DND-41 (cell line): ENCODE data around the gene PLAC8L1.
"Not testable (repeated sequence)": the region's sequence is repeated elsewhere in the genome, so short reads cannot be mapped to it uniquely, and the experiment has no call there.

Experiments used
- ATAC-seq: fragments of 200-7000 bp; cut with Tn5 transposase; 3 replicates; pipeline ENCODE4 v1.9.1; 2021; ENCODE audit warnings: low read depth; ENCODE audit not compliant: insufficient read depth
- DNase-seq: peaks from one replicate; pipeline ENCODE4 v3.0.0-alpha.2; 2020
- H2AFZ ChIP-seq: 2 replicates; pipeline ENCODE4 v1.6.0; 2012; ENCODE audit warnings: low read depth, low read length
- H3K27ac ChIP-seq: 2 replicates; pipeline ENCODE4 v1.5.1; 2012; ENCODE audit warnings: low read length, inconsistent platforms
- H3K27me3 ChIP-seq: fragments of 200-600 bp; sonication (generic); 2 replicates; pipeline ENCODE4 v1.6.0; 2012; ENCODE audit warnings: low read length, mild to moderate bottlenecking, inconsistent platforms; ENCODE audit not compliant: insufficient read depth, poor library complexity
- H3K36me3 ChIP-seq: 2 replicates; pipeline ENCODE4 v1.5.1; 2012; ENCODE audit warnings: low read length, inconsistent platforms; ENCODE audit not compliant: insufficient read depth
- H3K4me1 ChIP-seq: 2 replicates; pipeline ENCODE4 v1.5.1; 2012; ENCODE audit warnings: mild to moderate bottlenecking, low read length; ENCODE audit not compliant: insufficient read depth
- H3K4me2 ChIP-seq: 2 replicates; pipeline ENCODE4 v1.6.0; 2012; ENCODE audit warnings: mild to moderate bottlenecking, moderate library complexity, low read length, inconsistent platforms; ENCODE audit not compliant: insufficient read depth
- H3K4me3 ChIP-seq, 2 experiments: fragments of 200-600 bp in 1 of 2; shearing (Covaris generic) in 1 of 2; 2 replicates each; pipeline ENCODE4 v1.5.1; 2012 to 2016; ENCODE audit warnings: inconsistent platforms in 2 of 2, low read length in 2 of 2, mild to moderate bottlenecking in 2 of 2, low read depth in 1 of 2, moderate library complexity in 1 of 2
- H3K79me2 ChIP-seq: 2 replicates; pipeline ENCODE4 v1.6.0; 2012; ENCODE audit warnings: low read length, inconsistent platforms; ENCODE audit not compliant: insufficient read depth
- H3K9ac ChIP-seq: 2 replicates; pipeline ENCODE4 v1.6.0; 2012; ENCODE audit warnings: low read depth, mild to moderate bottlenecking, inconsistent platforms, low read length, moderate library complexity
- H3K9me3 ChIP-seq: 2 replicates; pipeline ENCODE4 v1.5.1; 2012; ENCODE audit warnings: low read length, moderate library complexity, mild to moderate bottlenecking, inconsistent platforms; ENCODE audit not compliant: insufficient read depth, severe bottlenecking
- H4K20me1 ChIP-seq: 2 replicates; pipeline ENCODE4 v1.6.0; 2012; ENCODE audit warnings: low read length; ENCODE audit not compliant: insufficient read depth
- CTCF ChIP-seq: IDR thresholded peaks from 2 replicates; pipeline ENCODE4 v1.5.1; 2012; ENCODE audit warnings: borderline replicate concordance, low read length, moderate library complexity, mild to moderate bottlenecking; ENCODE audit not compliant: poor library complexity, severe bottlenecking; ENCODE audit errors: extremely low read depth
- EZH2 ChIP-seq: IDR thresholded peaks from 3 replicates; pipeline ENCODE4 v1.6.1; 2012; ENCODE audit warnings: borderline replicate concordance, low read depth, mild to moderate bottlenecking, moderate library complexity, low read length, inconsistent platforms; ENCODE audit not compliant: severe bottlenecking

PLAC8L1 gene

DNA sequence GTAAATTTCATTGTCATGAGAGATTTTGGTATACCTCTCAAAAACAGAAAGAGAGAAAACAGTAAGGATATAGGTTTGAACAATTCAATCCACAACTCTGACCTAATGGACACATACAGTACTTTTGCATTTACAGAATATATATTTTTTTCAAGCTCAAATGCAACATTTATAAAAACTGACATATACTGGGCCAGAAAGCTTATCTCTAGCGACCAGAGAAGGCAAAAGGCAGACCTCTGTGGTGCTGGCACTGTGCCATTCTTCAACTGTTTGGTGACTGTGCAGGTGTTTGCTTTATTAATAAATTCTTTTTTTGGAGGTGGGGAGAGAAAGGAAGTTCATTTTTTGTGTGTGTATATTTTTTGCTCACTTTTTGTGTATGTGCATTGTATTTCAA is 6.0 kb upstream of the PLAC8L1 start:
- ATAC-seq (no peak), DNase-seq (no peak)
- Histone ChIP-seq H4K20me1 (no peaks in the 10 kb centered on the region), H3K27me3 (no peaks in the 10 kb centered on the region), H3K36me3 (peaks cover 49% of the 10 kb centered on the region; the same call in 1 of the 2 replicates), H3K9me3 (no peaks in the 10 kb centered on the region), H3K4me1 (no peaks in the 10 kb centered on the region), H3K4me3 (no peak overlapping the region), H3K27ac (no peak overlapping the region), H3K9ac (no peak overlapping the region), H3K79me2 (no peaks in the 10 kb centered on the region), H2AFZ (no peak overlapping the region), H3K4me2 (no peak overlapping the region)
- TF ChIP-seq CTCF: no peak
- TF ChIP-seq EZH2: no peak

DNA sequence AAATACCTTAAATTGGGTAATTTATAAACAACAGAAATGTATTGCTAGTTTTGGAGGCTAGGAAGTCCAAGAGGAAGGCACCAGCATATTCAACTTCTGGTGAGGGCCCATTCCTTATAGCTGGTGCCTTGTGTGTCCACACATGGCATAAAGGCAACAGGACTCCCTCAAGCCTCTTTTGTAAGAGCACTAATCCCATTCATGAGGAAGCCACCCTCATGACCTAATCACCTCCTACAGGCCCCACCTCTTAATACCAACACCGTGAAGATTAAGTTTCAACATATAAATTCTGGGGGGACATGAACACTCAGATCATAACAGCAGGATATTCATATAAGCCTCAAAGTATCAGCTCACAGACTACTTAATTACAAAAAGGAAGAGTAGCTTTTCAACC is 4.0 kb upstream of the PLAC8L1 start:
- no peak for DNase-seq
- H3K27ac ChIP-seq: no peak overlapping the region

GRCh38 chr5:146108870-146109269 is 3.5 kb upstream of the PLAC8L1 start:
- ATAC-seq, DNase-seq, H3K4me2 ChIP-seq: not testable (repeated sequence)

More for the DNA sequence above, 4.0 kb upstream of the PLAC8L1 start:
- H3K27me3 ChIP-seq: no peaks in the 10 kb centered on the region
- H3K36me3 ChIP-seq: peaks cover 32% of the 10 kb centered on the region; the same call in 1 of the 2 replicates
- H4K20me1 ChIP-seq: no peaks in the 10 kb centered on the region
- TF ChIP-seq EZH2 (no peak), CTCF (no peak)
- no peak overlapping the region for H3K4me2 ChIP-seq
- H3K79me2 ChIP-seq: no peaks in the 10 kb centered on the region
- H3K4me3 ChIP-seq: no peak overlapping the region
- H3K4me1 ChIP-seq: no peaks in the 10 kb centered on the region
- H2AFZ ChIP-seq: no peak overlapping the region
- H3K9me3 ChIP-seq: no peaks in the 10 kb centered on the region
- no peak overlapping the region for H3K9ac ChIP-seq
- no peak for ATAC-seq

DNA sequence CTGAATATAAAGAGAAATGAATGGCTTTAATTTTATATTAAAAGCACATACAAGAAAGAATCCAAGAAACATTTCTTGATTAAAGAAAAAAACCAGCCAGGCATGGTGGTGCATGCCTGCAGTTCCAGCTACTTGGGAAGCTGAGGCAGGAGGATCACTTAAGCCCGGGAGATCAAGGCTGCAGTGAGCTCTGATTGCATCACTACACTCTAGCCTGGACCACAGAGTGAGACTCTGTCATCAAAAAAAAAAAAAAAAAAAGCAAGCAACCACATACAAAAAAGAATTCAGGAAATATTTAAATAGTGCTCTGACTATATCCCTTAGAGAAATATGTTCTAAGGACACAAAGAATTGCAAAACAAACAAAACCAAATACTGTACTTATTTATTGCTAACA is 2.5 kb upstream of the PLAC8L1 start:
- ATAC-seq (no peak), DNase-seq (no peak)
- Histone ChIP-seq H3K36me3 (peaks cover 18% of the 10 kb centered on the region; the same call in 1 of the 2 replicates), H3K27ac (no peak overlapping the region), H3K27me3 (no peaks in the 10 kb centered on the region), H4K20me1 (no peaks in the 10 kb centered on the region), H3K79me2 (no peaks in the 10 kb centered on the region), H3K9me3 (no peaks in the 10 kb centered on the region), H2AFZ (no peak overlapping the region), H3K4me3 (no peak overlapping the region), H3K4me1 (no peaks in the 10 kb centered on the region), H3K4me2 (no peak overlapping the region), H3K9ac (no peak overlapping the region)
- TF ChIP-seq CTCF (no peak), EZH2 (no peak)

More at GRCh38 chr5:146108870-146109269, 3.5 kb upstream of the PLAC8L1 start:
- H3K79me2 ChIP-seq, H3K27me3 ChIP-seq, H3K9ac ChIP-seq, H4K20me1 ChIP-seq, H3K27ac ChIP-seq, H3K9me3 ChIP-seq, H3K4me3 ChIP-seq, H3K4me1 ChIP-seq, H2AFZ ChIP-seq: not testable (repeated sequence)
- H3K36me3 ChIP-seq: peaks cover 27% of the 10 kb centered on the region; the same call in 1 of the 2 replicates
